Astrocyte (in vitro differentiated cells and primary cell): ENCODE data around the gene SRPRB. TPM values are rescaled to one million over a fixed set of nuclear protein-coding genes. Genes with fewer than 3 reads are reported as not detected.

Experiments
- DNase-seq: peaks from one replicate; pipeline ENCODE4 v3.0.0-alpha.2; 2010; ENCODE audit warnings: low read depth
- FAIRE-seq: peaks from 2 replicates; lab custom pipeline; 2011; peaks lifted over from hg19 to GRCh38; lab: Jason Lieb, UNC
- H2AFZ ChIP-seq: 2 replicates; pipeline ENCODE4 v1.6.0; 2012; ENCODE audit warnings: low read depth, low read length, inconsistent platforms
- H3K27ac ChIP-seq: 2 replicates; pipeline ENCODE4 v1.5.1; 2011; ENCODE audit warnings: low read depth, low read length, inconsistent platforms
- H3K27me3 ChIP-seq: 2 replicates; pipeline ENCODE4 v1.6.0; 2011; ENCODE audit warnings: low read length, inconsistent platforms; ENCODE audit not compliant: insufficient read depth
- H3K36me3 ChIP-seq: 2 replicates; pipeline ENCODE4 v1.5.1; 2011; ENCODE audit warnings: low read length, inconsistent platforms; ENCODE audit not compliant: insufficient read depth
- H3K4me1 ChIP-seq: 2 replicates; pipeline ENCODE4 v1.5.1; 2011; ENCODE audit warnings: low read length, inconsistent platforms; ENCODE audit not compliant: insufficient read depth
- H3K4me2 ChIP-seq: 2 replicates; pipeline ENCODE4 v1.6.0; 2012; ENCODE audit warnings: low read length, inconsistent platforms
- H3K4me3 ChIP-seq: 2 replicates; pipeline ENCODE4 v1.5.1; 2011; ENCODE audit warnings: low read depth, mild to moderate bottlenecking, low read length, inconsistent platforms; ENCODE audit not compliant: insufficient read depth
- H3K79me2 ChIP-seq: 2 replicates; pipeline ENCODE4 v1.6.0; 2012; ENCODE audit warnings: mild to moderate bottlenecking, low read length, inconsistent platforms; ENCODE audit not compliant: insufficient read depth
- H3K9ac ChIP-seq: 2 replicates; pipeline ENCODE4 v1.6.0; 2012; ENCODE audit warnings: mild to moderate bottlenecking, low read length, inconsistent platforms
- H3K9me3 ChIP-seq: 2 replicates; pipeline ENCODE4 v1.5.1; 2012; ENCODE audit warnings: low read depth, mild to moderate bottlenecking, low read length, inconsistent platforms; ENCODE audit not compliant: insufficient read depth
- H4K20me1 ChIP-seq: 2 replicates; pipeline ENCODE4 v1.6.0; 2012; ENCODE audit warnings: low read length, inconsistent platforms; ENCODE audit not compliant: insufficient read depth
- H3K27ac Mint-ChIP-seq: one replicate; pipeline ENCODE4 v1.8.0; 2021; ENCODE audit warnings: mild to moderate bottlenecking, mixed read lengths; ENCODE audit not compliant: unreplicated experiment
- H3K27me3 Mint-ChIP-seq: one replicate; pipeline ENCODE4 v1.8.0; 2021; ENCODE audit warnings: low read depth, mixed read lengths; ENCODE audit not compliant: unreplicated experiment
- H3K36me3 Mint-ChIP-seq: one replicate; pipeline ENCODE4 v1.8.0; 2021; ENCODE audit warnings: low read depth, mixed read lengths; ENCODE audit not compliant: unreplicated experiment
- H3K4me1 Mint-ChIP-seq: one replicate; pipeline ENCODE4 v1.8.0; 2021; ENCODE audit warnings: low read depth, mixed read lengths; ENCODE audit not compliant: unreplicated experiment
- H3K4me3 Mint-ChIP-seq: one replicate; pipeline ENCODE4 v1.8.0; 2021; ENCODE audit warnings: mild to moderate bottlenecking, moderate library complexity, mixed read lengths; ENCODE audit not compliant: unreplicated experiment
- H3K9me3 Mint-ChIP-seq: one replicate; pipeline ENCODE4 v1.8.0; 2021; ENCODE audit warnings: mild to moderate bottlenecking, mixed read lengths; ENCODE audit not compliant: unreplicated experiment
- EZH2 ChIP-seq: IDR thresholded peaks from 2 replicates; pipeline ENCODE4 v1.6.1; 2012; ENCODE audit warnings: mild to moderate bottlenecking, low read length, inconsistent platforms; ENCODE audit not compliant: insufficient read depth
- total RNA-seq: library from RNA; stranded (reverse); gene quantifications from 2 replicates; pipeline ENCODE4 v1.2.1, GENCODE V29; 2021
- TF ChIP-seq, protein P1 (sequence below): IDR thresholded peaks from 2 replicates; pipeline ENCODE4 v1.5.1; 2011; ENCODE audit warnings: low read depth, mild to moderate bottlenecking, inconsistent platforms, low read length, moderate library complexity; ENCODE audit not compliant: insufficient read depth

Gene SRPRB
- total RNA-seq, 1 donor from 2014 or later = 83.8 TPM

DNA sequence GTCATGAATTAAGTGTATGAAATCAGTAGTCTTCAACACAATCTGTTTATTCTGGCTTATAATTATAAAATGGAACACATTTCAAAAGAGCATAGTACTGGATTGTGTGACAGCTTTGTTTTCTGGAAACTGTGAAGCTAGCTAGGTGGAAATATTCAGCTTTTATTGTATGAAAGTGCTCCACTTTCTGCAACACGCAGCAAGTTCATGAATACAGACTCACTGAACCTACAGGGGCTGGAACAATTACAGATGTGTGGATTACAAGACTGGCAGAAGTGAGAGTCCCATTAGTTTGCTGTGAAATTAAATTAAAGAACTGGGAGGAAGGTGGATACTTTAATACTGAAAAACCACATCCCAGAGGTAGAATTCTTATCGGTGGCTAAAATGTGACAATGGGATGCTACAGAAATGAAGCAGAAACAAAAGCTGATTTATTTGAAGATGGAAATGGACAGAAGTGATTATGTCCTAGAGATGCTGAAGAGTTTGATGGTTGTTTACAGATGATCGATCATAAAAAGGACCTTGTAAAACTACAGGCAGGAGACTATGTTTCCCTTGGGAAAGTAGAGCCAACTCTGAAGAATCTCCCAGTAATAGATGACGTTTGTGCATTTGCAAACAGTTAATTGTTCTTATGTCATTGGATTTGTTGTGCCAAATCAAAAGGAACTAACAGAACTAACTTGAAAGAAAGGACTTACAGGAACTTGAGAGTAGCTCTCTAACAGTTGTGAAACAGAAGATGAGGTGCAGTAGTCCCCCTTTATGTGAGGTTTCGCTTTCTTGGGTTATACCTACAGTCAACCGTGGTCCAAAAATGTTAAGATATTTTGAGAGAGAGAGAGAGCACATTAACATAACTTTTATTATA is 43.8 kb upstream of the SRPRB start:
- Histone ChIP-seq H3K4me2 (no peak overlapping the region), H3K4me3 (no peak overlapping the region), H3K9ac (no peak overlapping the region), H2AFZ (no peak overlapping the region), H3K27me3 (peaks cover 6% of the 10 kb centered on the region), H4K20me1 (no peaks in the 10 kb centered on the region), H3K79me2 (no peaks in the 10 kb centered on the region), H3K9me3 (no peaks in the 10 kb centered on the region), H3K27ac (no peak overlapping the region), H3K36me3 (no peaks in the 10 kb centered on the region), H3K4me1 (no peaks in the 10 kb centered on the region)
- H3K27ac Mint-ChIP-seq = no peak overlapping the region
- peaks cover 5% of the 10 kb centered on the region for H3K4me1 Mint-ChIP-seq
- no peak for FAIRE-seq
- no peak for DNase-seq
- TF ChIP-seq, protein P1, sequence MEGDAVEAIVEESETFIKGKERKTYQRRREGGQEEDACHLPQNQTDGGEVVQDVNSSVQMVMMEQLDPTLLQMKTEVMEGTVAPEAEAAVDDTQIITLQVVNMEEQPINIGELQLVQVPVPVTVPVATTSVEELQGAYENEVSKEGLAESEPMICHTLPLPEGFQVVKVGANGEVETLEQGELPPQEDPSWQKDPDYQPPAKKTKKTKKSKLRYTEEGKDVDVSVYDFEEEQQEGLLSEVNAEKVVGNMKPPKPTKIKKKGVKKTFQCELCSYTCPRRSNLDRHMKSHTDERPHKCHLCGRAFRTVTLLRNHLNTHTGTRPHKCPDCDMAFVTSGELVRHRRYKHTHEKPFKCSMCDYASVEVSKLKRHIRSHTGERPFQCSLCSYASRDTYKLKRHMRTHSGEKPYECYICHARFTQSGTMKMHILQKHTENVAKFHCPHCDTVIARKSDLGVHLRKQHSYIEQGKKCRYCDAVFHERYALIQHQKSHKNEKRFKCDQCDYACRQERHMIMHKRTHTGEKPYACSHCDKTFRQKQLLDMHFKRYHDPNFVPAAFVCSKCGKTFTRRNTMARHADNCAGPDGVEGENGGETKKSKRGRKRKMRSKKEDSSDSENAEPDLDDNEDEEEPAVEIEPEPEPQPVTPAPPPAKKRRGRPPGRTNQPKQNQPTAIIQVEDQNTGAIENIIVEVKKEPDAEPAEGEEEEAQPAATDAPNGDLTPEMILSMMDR = no peak
- no peak for TF ChIP-seq EZH2
- H3K4me3 Mint-ChIP-seq = no peak overlapping the region
- no peaks in the 10 kb centered on the region for H3K9me3 Mint-ChIP-seq
- H3K36me3 Mint-ChIP-seq = no peaks in the 10 kb centered on the region
- H3K27me3 Mint-ChIP-seq = peaks cover 26% of the 10 kb centered on the region

DNA sequence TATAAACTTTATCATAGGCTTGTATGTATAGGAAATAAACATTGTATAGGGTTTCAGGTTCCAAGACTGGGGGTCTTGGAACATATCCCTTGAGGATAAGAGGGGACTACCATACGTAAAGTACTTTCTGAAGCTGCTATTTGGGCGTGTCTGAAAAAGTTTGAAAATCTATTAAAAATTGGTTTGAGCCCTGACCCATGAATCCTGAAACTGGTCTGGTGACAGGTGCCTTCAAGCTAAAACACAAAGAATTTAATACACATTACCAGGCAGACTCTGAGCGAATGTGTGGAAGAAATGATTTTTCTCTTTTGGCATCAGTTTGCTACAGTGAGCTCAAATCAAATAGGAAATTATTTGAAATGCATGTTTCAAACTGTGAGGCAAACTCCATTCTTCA is 43.1 kb upstream of the SRPRB start:
- DNase-seq = no peak
- Mint-ChIP-seq H3K4me1 (peaks cover 5% of the 10 kb centered on the region), H3K27ac (no peak overlapping the region), H3K4me3 (no peak overlapping the region), H3K36me3 (no peaks in the 10 kb centered on the region), H3K27me3 (peaks cover 24% of the 10 kb centered on the region), H3K9me3 (no peaks in the 10 kb centered on the region)
- no peaks in the 10 kb centered on the region for H3K36me3 ChIP-seq
- no peak for TF ChIP-seq EZH2
- TF ChIP-seq, protein P1 = no peak
- H3K9me3 ChIP-seq = no peaks in the 10 kb centered on the region
- no peak overlapping the region for H3K9ac ChIP-seq
- H4K20me1 ChIP-seq = no peaks in the 10 kb centered on the region
- no peaks in the 10 kb centered on the region for H3K79me2 ChIP-seq
- H2AFZ ChIP-seq = no peak overlapping the region
- no peak overlapping the region for H3K4me3 ChIP-seq
- no peaks in the 10 kb centered on the region for H3K4me1 ChIP-seq
- H3K4me2 ChIP-seq = no peak overlapping the region
- no peak for FAIRE-seq
- no peak overlapping the region for H3K27ac ChIP-seq
- peaks cover 6% of the 10 kb centered on the region for H3K27me3 ChIP-seq
